DND-41 (cell line): ENCODE data around the gene CTNNA3.

Experiments used
- CTCF ChIP-seq: IDR thresholded peaks from 2 replicates; pipeline ENCODE4 v1.5.1; 2012; ENCODE audit warnings: borderline replicate concordance, low read length, moderate library complexity, mild to moderate bottlenecking; ENCODE audit not compliant: poor library complexity, severe bottlenecking; ENCODE audit errors: extremely low read depth
- EZH2 ChIP-seq: IDR thresholded peaks from 3 replicates; pipeline ENCODE4 v1.6.1; 2012; ENCODE audit warnings: borderline replicate concordance, low read depth, mild to moderate bottlenecking, moderate library complexity, low read length, inconsistent platforms; ENCODE audit not compliant: severe bottlenecking

DNA sequence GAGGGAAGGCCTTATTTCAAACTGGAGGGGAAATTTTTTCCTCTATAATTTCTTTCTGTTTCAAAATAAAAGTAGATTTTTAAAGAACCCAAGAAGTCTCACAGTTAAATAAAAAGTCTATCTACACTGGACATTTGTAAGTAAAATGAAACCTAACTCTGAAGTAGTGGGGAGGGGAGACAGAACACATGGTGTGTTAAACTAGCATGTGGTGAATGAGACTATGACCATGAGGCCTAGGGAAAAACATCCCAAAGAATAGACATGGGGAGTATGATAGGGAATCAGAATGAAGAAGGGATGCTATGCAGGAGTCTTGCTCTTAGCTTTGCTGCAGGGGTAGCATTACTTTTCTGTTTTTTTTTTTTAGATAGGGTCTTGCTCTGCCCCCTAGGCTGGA, 1831.5 kb downstream of the CTNNA3 start:
- TF ChIP-seq CTCF: no peak
- no peak for TF ChIP-seq EZH2
